AG04450 (cell line): Measurements from ENCODE around the gene NIPAL4. TPM values are rescaled to one million over a fixed set of nuclear protein-coding genes. Genes with fewer than 3 reads are reported as not detected.

Experiments used
- CTCF ChIA-PET: fragments of 300-600, 350-600 bp; formaldehyde crosslinking; extraction: SDS; loops from one replicate; lab custom pipeline; 2022; ENCODE audit warnings: antibody characterized with exemption, inconsistent platforms; lab: Charles Lee
- POLR2A ChIA-PET: fragments of 350-600 bp; formaldehyde crosslinking; extraction: SDS; loops from one replicate; lab custom pipeline; 2021; ENCODE audit warnings: antibody characterized with exemption, inconsistent platforms; lab: Yijun Ruan, JAX
- DNase-seq: peaks from one replicate; pipeline ENCODE4 v3.0.0-alpha.2; 2011; ENCODE audit warnings: low read depth, low spot score
- H3K27ac ChIP-seq: one replicate; pipeline ENCODE4 v1.5.1; 2012; ENCODE audit warnings: low read depth, low read length, control low read depth
- H3K27me3 ChIP-seq: one replicate; pipeline ENCODE4 v1.6.0; 2012; ENCODE audit warnings: low read length; ENCODE audit not compliant: control insufficient read depth, insufficient read depth
- H3K4me3 ChIP-seq: 2 replicates; pipeline ENCODE4 v1.5.1; 2011; ENCODE audit warnings: mild to moderate bottlenecking, low read depth, low read length, control low read depth
- H3K9me3 ChIP-seq: 2 replicates; pipeline ENCODE4 v1.5.1; 2012; ENCODE audit warnings: low read length; ENCODE audit not compliant: control insufficient read depth, insufficient read depth
- CTCF ChIP-seq: IDR thresholded peaks from 2 replicates; pipeline ENCODE4 v1.5.1; 2011; ENCODE audit warnings: low read depth, low read length, control low read depth, inconsistent platforms
- polyA plus RNA-seq: library from polyadenylated mRNA; depleted of rRNA; stranded (reverse); fragments of >200 nt; gene quantifications from 2 replicates; pipeline ENCODE4 v1.2.3, GENCODE V29; 2011

The NIPAL4 gene
- polyA plus RNA-seq, 1 experiment: 0.20 TPM

- Histone ChIP-seq H3K27me3 (no peaks in the 10 kb centered on the region), H3K9me3 (no peaks in the 10 kb centered on the region), H3K4me3 (no peak overlapping the region), H3K27ac (no peak overlapping the region)
- ChIA-PET CTCF (interaction anchor here (0.9 kb wide), 1 partner anchor 23 kb away, joined by 3 read pairs; no protein-coding TSS in a partner anchor), POLR2A (interaction anchor here (0.6 kb wide), 1 partner anchor 133 kb away, joined by 3 read pairs; no protein-coding TSS in a partner anchor)
- DNase-seq: no peak
- TF ChIP-seq CTCF: no peak
Measured at GRCh38 chr5:157455057-157455456, 5.0 kb upstream of the NIPAL4 start.

- Histone ChIP-seq H3K27ac (no peak overlapping the region), H3K9me3 (no peaks in the 10 kb centered on the region), H3K27me3 (no peaks in the 10 kb centered on the region), H3K4me3 (no peak overlapping the region)
- CTCF ChIA-PET: interaction anchor here (0.7 kb wide), 1 partner anchor 85 kb away, joined by 3 read pairs; no protein-coding TSS in a partner anchor
- POLR2A ChIA-PET: no interaction called here
- TF ChIP-seq CTCF: no peak
- no peak for DNase-seq
Measured at GRCh38 chr5:157456301-157456700, 3.7 kb upstream of the NIPAL4 start.

GRCh38 chr5:157457391-157457790 lies 2.6 kb upstream of the NIPAL4 start:
- H3K4me3 ChIP-seq: no peak overlapping the region
- no peak for TF ChIP-seq CTCF
- H3K27ac ChIP-seq: no peak overlapping the region
- H3K27me3 ChIP-seq: no peaks in the 10 kb centered on the region
- ChIA-PET POLR2A (no interaction called here), CTCF (interaction anchor here (0.6 to 1.0 kb wide), 2 partner anchors 88 to 286 kb away, joined by 3 to 6 read pairs; partner anchors contain the start of gene LSM11)
- H3K9me3 ChIP-seq: no peaks in the 10 kb centered on the region
- no peak for DNase-seq

- Histone ChIP-seq H3K4me3 (no peak overlapping the region), H3K27me3 (no peaks in the 10 kb centered on the region), H3K9me3 (no peaks in the 10 kb centered on the region), H3K27ac (no peak overlapping the region)
- CTCF ChIA-PET: interaction anchor here (0.9 to 1.1 kb wide), 2 partner anchors 13 to 284 kb away, joined by 3 read pairs; partner anchors contain the start of gene LSM11
- POLR2A ChIA-PET: no interaction called here
- no peak for TF ChIP-seq CTCF
- no peak for DNase-seq
Measured at GRCh38 chr5:157458835-157459234, 1.2 kb upstream of the NIPAL4 start.

GRCh38 chr5:157460921-157461792 lies 1.1 kb downstream of the NIPAL4 start:
- DNase-seq: no peak
- POLR2A ChIA-PET: no interaction called here

More at GRCh38 chr5:157460921-157461792, 1.1 kb downstream of the NIPAL4 start:
- Histone ChIP-seq H3K4me3 (no peak overlapping the region), H3K27ac (no peak overlapping the region), H3K27me3 (no peaks in the 10 kb centered on the region), H3K9me3 (no peaks in the 10 kb centered on the region)
- TF ChIP-seq CTCF: no peak
- CTCF ChIA-PET: interaction anchor here (1.5 to 5.2 kb wide), 3 partner anchors 11 to 282 kb away, joined by 8 to 34 read pairs (median 9); partner anchors contain the start of gene LSM11
